Keratinocyte (primary cell): ENCODE data around the gene RNU5B-1. TPM values are rescaled to one million over a fixed set of nuclear protein-coding genes. Genes with fewer than 3 reads are reported as not detected.
"Not testable (repeated sequence)": the region's sequence is repeated elsewhere in the genome, so short reads cannot be mapped to it uniquely, and the experiment has no call there.

ENCODE experiments used
- DNase-seq: peaks from one replicate; pipeline ENCODE4 v3.0.0-alpha.2; 2011; ENCODE audit warnings: low read depth, missing footprints, low spot score
- FAIRE-seq: peaks from 2 replicates; lab custom pipeline; 2011; peaks lifted over from hg19 to GRCh38; lab: Jason Lieb, UNC
- H2AFZ ChIP-seq: 2 replicates; pipeline ENCODE4 v1.6.0; 2012; ENCODE audit warnings: low read length, control low read depth, inconsistent platforms; ENCODE audit not compliant: control insufficient read depth
- H3K27ac ChIP-seq: 2 replicates; pipeline ENCODE4 v1.5.1; 2011; ENCODE audit warnings: low read length; ENCODE audit not compliant: control insufficient read depth, insufficient read depth
- H3K27me3 ChIP-seq: 3 replicates; pipeline ENCODE4 v1.6.0; 2011; ENCODE audit warnings: low read length; ENCODE audit not compliant: control insufficient read depth, insufficient read depth; ENCODE audit errors: extremely low read depth
- H3K36me3 ChIP-seq, 2 experiments: 2 replicates in 1 of 2; 3 replicates in 1 of 2; pipeline ENCODE4 v1.5.1; 2011; ENCODE audit warnings: low read length in 2 of 2, mild to moderate bottlenecking in 1 of 2; ENCODE audit not compliant: control insufficient read depth in 2 of 2, insufficient read depth in 2 of 2; ENCODE audit errors: extremely low read depth in 1 of 2
- H3K4me1 ChIP-seq: 3 replicates; pipeline ENCODE4 v1.5.1; 2011; ENCODE audit warnings: low read length; ENCODE audit not compliant: control insufficient read depth, insufficient read depth; ENCODE audit errors: extremely low read depth
- H3K4me2 ChIP-seq: 3 replicates; pipeline ENCODE4 v1.6.0; 2011; ENCODE audit warnings: low read depth, low read length; ENCODE audit not compliant: control insufficient read depth, insufficient read depth; ENCODE audit errors: extremely low read depth
- H3K4me3 ChIP-seq, 3 experiments: fragments of 200-600 bp in 1 of 3; sonication (generic) in 1 of 3; 2 replicates in 2 of 3; 3 replicates in 1 of 3; pipeline ENCODE4 v1.5.1; 2011 to 2016; ENCODE audit warnings: low read length in 3 of 3, mild to moderate bottlenecking in 3 of 3, control low read depth in 2 of 3, inconsistent platforms in 1 of 3, low read depth in 1 of 3, mixed read lengths in 1 of 3, mixed run types in 1 of 3, moderate library complexity in 1 of 3; ENCODE audit not compliant: control insufficient read depth in 2 of 3, insufficient read depth in 2 of 3; ENCODE audit errors: extremely low read depth in 1 of 3
- H3K79me2 ChIP-seq: 2 replicates; pipeline ENCODE4 v1.6.0; 2012; ENCODE audit warnings: low read length; ENCODE audit not compliant: control insufficient read depth, insufficient read depth
- H3K9ac ChIP-seq: 3 replicates; pipeline ENCODE4 v1.6.0; 2011; ENCODE audit warnings: low read length; ENCODE audit not compliant: control insufficient read depth, insufficient read depth; ENCODE audit errors: extremely low read depth
- H3K9me1 ChIP-seq: 3 replicates; pipeline ENCODE4 v1.6.0; 2011; ENCODE audit warnings: low read length; ENCODE audit not compliant: control insufficient read depth, insufficient read depth; ENCODE audit errors: extremely low read depth
- H3K9me3 ChIP-seq: 2 replicates; pipeline ENCODE4 v1.5.1; 2012; ENCODE audit warnings: low read depth, low read length; ENCODE audit not compliant: control insufficient read depth
- H4K20me1 ChIP-seq: 3 replicates; pipeline ENCODE4 v1.6.0; 2011; ENCODE audit warnings: low read length; ENCODE audit not compliant: control insufficient read depth, insufficient read depth; ENCODE audit errors: extremely low read depth
- CTCF ChIP-seq, 3 experiments: IDR thresholded peaks in 1 of 3; conservative IDR thresholded peaks in 1 of 3; optimal IDR thresholded peaks in 1 of 3; 2 replicates in 2 of 3; 3 replicates in 1 of 3; pipeline versions ENCODE3 to v1.5.1; 2011; ENCODE audit warnings: low read length in 3 of 3, mild to moderate bottlenecking in 3 of 3, moderate library complexity in 2 of 3, control low read depth in 1 of 3, inconsistent platforms in 1 of 3; ENCODE audit not compliant: insufficient read depth in 2 of 3; ENCODE audit errors: extremely low read depth in 1 of 3
- EZH2 ChIP-seq: IDR thresholded peaks from one replicate; pipeline ENCODE4 v1.6.1; 2012; ENCODE audit warnings: inconsistent platforms, mild to moderate bottlenecking, low read length, moderate library complexity
- dilution Hi-C: fragments of 300-500 bp; cut with MboI; formaldehyde crosslinking; loops from one replicate; pipeline ENCODE4 v1.7.0; 2020; ENCODE audit warnings: low sequenced_read_pairs; ENCODE audit not compliant: extremely low pct_ligation_motif_present
- polyA plus RNA-seq, 5 experiments: library from polyadenylated mRNA; depleted of rRNA in 3 of 5; stranded (reverse) in 3 of 5; stranded (forward) in 1 of 5; unstranded in 1 of 5; fragments of >200 nt; gene quantifications; 1 replicate in 1 of 5; 2 replicates in 3 of 5; 3 replicates in 1 of 5; pipeline versions ENCODE4 v1.2.1 to v1.2.3, GENCODE V29; 2011 to 2012; ENCODE audit warnings: missing spikeins in 2 of 5, low read depth in 1 of 5, low replicate concordance in 1 of 5

RNU5B-1 gene
- polyA plus RNA-seq, 1 donor (not counting 4 experiments of a cell fraction or from before 2014, with no cell fraction given), result not detected

GRCh38 chr15:65346856-65347598 is 42.5 kb downstream of the RNU5B-1 start:
- DNase-seq (no peak), FAIRE-seq (no peak)
- no peak overlapping the region for H3K4me2 ChIP-seq
- no peak for TF ChIP-seq CTCF (optimal IDR thresholded peaks at IDR 0.05 in 1 of 3, IDR thresholded peaks at IDR 0.05 in 1 of 3, conservative IDR thresholded peaks at IDR 0.05 in 1 of 3; ENCODE audit: extremely low read depth in 1 of 3, insufficient read depth in 2 of 3, low read length in 3 of 3)
- TF ChIP-seq EZH2, result no peak
- no peaks in the 10 kb centered on the region for H3K4me1 ChIP-seq
- no peak overlapping the region for H3K9ac ChIP-seq
- no peaks in the 10 kb centered on the region for H3K9me1 ChIP-seq
- no peaks in the 10 kb centered on the region for H4K20me1 ChIP-seq
- dilution Hi-C loops, result no loop called here
- peaks cover 6% of the 10 kb centered on the region for H3K27me3 ChIP-seq
- H3K79me2 ChIP-seq, result no peaks in the 10 kb centered on the region
- no peak overlapping the region for H3K27ac ChIP-seq
- no peaks in the 10 kb centered on the region for H3K9me3 ChIP-seq
- no peaks in the 10 kb centered on the region for H3K36me3 ChIP-seq
- no peak overlapping the region for H2AFZ ChIP-seq
- no peak overlapping the region for H3K4me3 ChIP-seq

GRCh38 chr15:65347756-65348155 is 43.3 kb downstream of the RNU5B-1 start:
- H3K9me1 ChIP-seq, H2AFZ ChIP-seq, H3K79me2 ChIP-seq, H3K9me3 ChIP-seq, H3K27me3 ChIP-seq, H3K4me1 ChIP-seq, H3K9ac ChIP-seq, H4K20me1 ChIP-seq, H3K36me3 ChIP-seq, H3K4me3 ChIP-seq, H3K4me2 ChIP-seq, dilution Hi-C loops, H3K27ac ChIP-seq, DNase-seq, FAIRE-seq: not testable (repeated sequence)

GRCh38 chr15:65349338-65349737 is 44.9 kb downstream of the RNU5B-1 start:
- Histone ChIP-seq H3K4me3 (no peak overlapping the region), H3K36me3 (no peaks in the 10 kb centered on the region), H3K9ac (no peak overlapping the region), H3K27ac (no peak overlapping the region), H3K27me3 (peaks cover 14% of the 10 kb centered on the region), H3K9me1 (no peaks in the 10 kb centered on the region), H2AFZ (no peak overlapping the region), H3K4me2 (no peak overlapping the region), H3K4me1 (no peaks in the 10 kb centered on the region), H3K79me2 (no peaks in the 10 kb centered on the region), H3K9me3 (no peaks in the 10 kb centered on the region), H4K20me1 (no peaks in the 10 kb centered on the region)
- dilution Hi-C loops, result no loop called here
- DNase-seq, result no peak
- TF ChIP-seq CTCF (optimal IDR thresholded peaks at IDR 0.05 in 1 of 3, IDR thresholded peaks at IDR 0.05 in 1 of 3, conservative IDR thresholded peaks at IDR 0.05 in 1 of 3; ENCODE audit: extremely low read depth in 1 of 3, insufficient read depth in 2 of 3, low read length in 3 of 3), result no peak
- FAIRE-seq, result no peak

- H3K4me3 ChIP-seq, H4K20me1 ChIP-seq, DNase-seq, dilution Hi-C loops, H3K79me2 ChIP-seq, H3K4me1 ChIP-seq, H3K9ac ChIP-seq, H3K9me1 ChIP-seq, H3K27ac ChIP-seq, H3K36me3 ChIP-seq, FAIRE-seq, H3K4me2 ChIP-seq, H3K9me3 ChIP-seq, H2AFZ ChIP-seq: not testable (repeated sequence)
- peaks cover 36% of the 10 kb centered on the region for H3K27me3 ChIP-seq
These were observed 47.5 kb downstream of the RNU5B-1 start for GRCh38 chr15:65351972-65352371.
